ENCODE results near the gene ABLIM1.

The ABLIM1 gene

GRCh38 chr10:114694062-114694461 lies 36.0 kb upstream of the ABLIM1 start:
- Histone ChIP-seq H3K4me3 (ENCODE audit: low read depth, low read length) (no peak overlapping the region), H3K36me3 (ENCODE audit: control insufficient read depth in 2 of 2, insufficient read depth in 1 of 2, low read length in 2 of 2) (no peaks in the 10 kb centered on the region), H3K9me3 (ENCODE audit: control insufficient read depth, insufficient read depth, low read depth, low read length) (no peaks in the 10 kb centered on the region), H3K4me1 (ENCODE audit: control insufficient read depth, insufficient read depth, low read length) (peaks cover 13% of the 10 kb centered on the region), H3K27ac (ENCODE audit: extremely low read depth, low read depth, low read length) (no peak overlapping the region)
- ChIA-PET CTCF (interaction anchor here (0.6 to 4.4 kb wide), 25 partner anchors 10 to 390 kb away, joined by 3 to 57 read pairs (median 4); no protein-coding TSS in a partner anchor), POLR2A (no interaction called here)
- TF ChIP-seq ZNF274 (IDR thresholded peaks at IDR 0.05; ENCODE audit: low read length) (no peak), ZNF274 (tag by site-specific recombination; IDR thresholded peaks at IDR 0.05; ENCODE audit: borderline replicate concordance) (no peak), ZNF513 (tag by site-specific recombination; IDR thresholded peaks at IDR 0.05) (no peak), ZNF362 (tag by site-specific recombination; IDR thresholded peaks at IDR 0.05) (no peak), MYNN (tag by site-specific recombination; IDR thresholded peaks at IDR 0.05; ENCODE audit: borderline replicate concordance) (no peak), OVOL3 (tag by site-specific recombination; IDR thresholded peaks at IDR 0.05) (no peak), SP7 (tag by site-specific recombination; IDR thresholded peaks at IDR 0.05) (no peak), ZFHX2 (tag by site-specific recombination; conservative IDR thresholded peaks at IDR 0.05) (no peak), IKZF3 (tag by site-specific recombination; IDR thresholded peaks at IDR 0.05) (no peak), ZNF146 (tag by site-specific recombination; IDR thresholded peaks at IDR 0.05) (no peak), ZNF792 (tag by site-specific recombination; IDR thresholded peaks at IDR 0.05) (no peak), ZNF629 (tag by site-specific recombination; IDR thresholded peaks at IDR 0.05) (no peak), ZSCAN30 (tag by site-specific recombination; IDR thresholded peaks at IDR 0.05) (no peak)

GRCh38 chr10:114691442-114691941 lies 33.4 kb upstream of the ABLIM1 start:
- Histone ChIP-seq H3K4me1 (ENCODE audit: control insufficient read depth, insufficient read depth, low read length) (peaks cover 16% of the 10 kb centered on the region), H3K4me3 (ENCODE audit: low read depth, low read length) (no peak overlapping the region), H3K9me3 (ENCODE audit: control insufficient read depth, insufficient read depth, low read depth, low read length) (no peaks in the 10 kb centered on the region), H3K36me3 (ENCODE audit: control insufficient read depth in 2 of 2, insufficient read depth in 1 of 2, low read length in 2 of 2) (no peaks in the 10 kb centered on the region), H3K27ac (ENCODE audit: extremely low read depth, low read depth, low read length) (no peak overlapping the region)
- TF ChIP-seq PRDM6 (tag by site-specific recombination; IDR thresholded peaks at IDR 0.05) (peak; percentile 24; the same call in 1 of the 2 replicates), ZNF600 (tag by site-specific recombination; IDR thresholded peaks at IDR 0.05) (peak; percentile 82), PRDM1 (tag by site-specific recombination; IDR thresholded peaks at IDR 0.05) (0 out of 2 replicates have a peak, but pooled peaks have one; percentile 25), ZEB2 (tag by site-specific recombination; IDR thresholded peaks at IDR 0.05) (peak; percentile 25; the same call in 1 of the 2 replicates), ZFHX2 (tag by site-specific recombination; conservative IDR thresholded peaks at IDR 0.05) (no peak), ZBTB44 (tag by site-specific recombination; IDR thresholded peaks at IDR 0.05) (peak; percentile 92)
- POLR2A ChIA-PET, result no interaction called here
- CTCF ChIA-PET, result interaction anchor here (0.6 to 4.4 kb wide), 7 partner anchors 13 to 387 kb away, joined by 3 to 57 read pairs (median 4); no protein-coding TSS in a partner anchor
